HepG2 (cell line): ENCODE results near the gene ZNF783. TPM values are rescaled to one million over a fixed set of nuclear protein-coding genes. Genes with fewer than 3 reads are reported as not detected.

Source experiments
- ATAC-seq: fragments of 200-7000 bp; cut with Tn5 transposase; 3 replicates; pipeline ENCODE4 v1.9.1; 2020; ENCODE audit warnings: mild to moderate bottlenecking, moderate library complexity
- BruUV-seq: library from RNA; stranded (reverse); fragments of 400-500 nt; replicated peaks from 2 replicates; lab custom pipeline; 2021; lab: Mats Ljungman, UMichigan
- CTCF ChIA-PET: fragments of 300-600 bp; formaldehyde crosslinking; extraction: SDS; loops from one replicate; lab custom pipeline; 2021; ENCODE audit warnings: low total read pairs, inconsistent platforms, low intra/inter-chr PET ratio; lab: Yijun Ruan, JAX
- POLR2A ChIA-PET: fragments of 350-600 bp; sonication (Branson Sonifier 250); formaldehyde crosslinking; loops from one replicate; lab custom pipeline; 2020; ENCODE audit warnings: antibody characterized with exemption, inconsistent platforms; lab: Yijun Ruan, JAX
- DNase-seq: peaks from one replicate; pipeline ENCODE4 v3.0.0-alpha.2; 2015; ENCODE audit warnings: low spot score
- FAIRE-seq: peaks from 3 replicates; lab custom pipeline; 2011; peaks lifted over from hg19 to GRCh38; lab: Jason Lieb, UNC
- H2AFZ ChIP-seq: one replicate; pipeline ENCODE4 v1.6.1; 2011; ENCODE audit warnings: low read length, inconsistent platforms
- H3K27ac ChIP-seq: fragments of 300-600 bp; 3 replicates; pipeline ENCODE4 v1.8.0; 2011; ENCODE audit warnings: mixed run types, mild to moderate bottlenecking, mixed read lengths, low read length, inconsistent platforms; ENCODE audit not compliant: insufficient read depth; ENCODE audit errors: extremely low read length
- H3K27me3 ChIP-seq, 2 experiments: fragments of 200-600 bp in 1 of 2; 2 replicates in 1 of 2; 3 replicates in 1 of 2; pipeline versions ENCODE4 v1.6.0 to v1.8.0; 2011; ENCODE audit warnings: low read length in 2 of 2, mild to moderate bottlenecking in 2 of 2, moderate library complexity in 2 of 2, inconsistent platforms in 1 of 2; ENCODE audit not compliant: insufficient read depth in 2 of 2, control insufficient read depth in 1 of 2
- H3K36me3 ChIP-seq, 2 experiments: fragments of 200-600 bp in 1 of 2; replicated peaks in 1 of 2; 2 replicates in 1 of 2; 3 replicates in 1 of 2; pipeline versions ENCODE4 v1.5.1 to v1.8.0; 2011; ENCODE audit warnings: low read length in 2 of 2, inconsistent platforms in 1 of 2; ENCODE audit not compliant: insufficient read depth in 2 of 2, control insufficient read depth in 1 of 2
- H3K4me1 ChIP-seq: 2 replicates; pipeline ENCODE4 v1.5.1; 2012; ENCODE audit warnings: low read length, inconsistent platforms; ENCODE audit not compliant: insufficient read depth
- H3K4me2 ChIP-seq: 2 replicates; pipeline ENCODE4 v1.6.0; 2011; ENCODE audit warnings: low read depth, low read length, inconsistent platforms
- H3K4me3 ChIP-seq, 3 experiments: fragments of 200-600 bp in 1 of 3; sonication (generic), shearing (Covaris generic) in 1 of 3; replicated peaks in 1 of 3; 2 replicates each; pipeline ENCODE4 v1.5.1; 2011 to 2016; ENCODE audit warnings: low read length in 3 of 3, inconsistent platforms in 2 of 3, low read depth in 2 of 3, mild to moderate bottlenecking in 2 of 3, control low read depth in 1 of 3, mixed read lengths in 1 of 3; ENCODE audit not compliant: insufficient read depth in 1 of 3
- H3K79me2 ChIP-seq: one replicate; pipeline ENCODE4 v1.6.1; 2011; ENCODE audit warnings: low read length, inconsistent platforms; ENCODE audit not compliant: insufficient read depth
- H3K9ac ChIP-seq: 2 replicates; pipeline ENCODE4 v1.6.0; 2011; ENCODE audit warnings: mild to moderate bottlenecking, low read depth, low read length, inconsistent platforms; ENCODE audit not compliant: insufficient read depth
- H3K9me3 ChIP-seq: 2 replicates; pipeline ENCODE4 v1.5.1; 2012; ENCODE audit warnings: mild to moderate bottlenecking, low read length
- H4K20me1 ChIP-seq: 2 replicates; pipeline ENCODE4 v1.6.0; 2011; ENCODE audit warnings: inconsistent platforms, mild to moderate bottlenecking, low read length, moderate library complexity; ENCODE audit not compliant: insufficient read depth
- ELF4 ChIP-seq: sonication (generic); formaldehyde crosslinking; IDR thresholded peaks from 2 replicates; pipeline ENCODE4 v1.5.0; 2020; ENCODE audit warnings: missing genetic modification reagents, mild to moderate bottlenecking, moderate library complexity, borderline replicate concordance
- SCMH1 ChIP-seq: sonication (generic); formaldehyde crosslinking; IDR thresholded peaks from 2 replicates; pipeline ENCODE4 v1.9.0; 2021; ENCODE audit warnings: missing genetic modification reagents, mild to moderate bottlenecking, borderline replicate concordance
- TEAD3 ChIP-seq: optimal IDR thresholded peaks from 2 replicates; pipeline ENCODE3; 2016; ENCODE audit warnings: borderline replicate concordance
- ZNF879 ChIP-seq: sonication (generic); formaldehyde crosslinking; IDR thresholded peaks from 2 replicates; pipeline ENCODE4 v1.8.1; 2023; ENCODE audit warnings: missing genetic modification reagents
- WGBS: methylation state at CpG from one replicate; pipeline ENCODE4 v1.1.6; 2017; ENCODE audit warnings: low lambda C conversion rate; 5-methylcytosine and 5-hydroxymethylcytosine counted together
- in situ Hi-C: cut with HindIII; loops from 2 replicates; pipeline ENCODE4 v1.10.0; 2017; ENCODE audit warnings: low pct_unique_long_range_greater_than_20kb; ENCODE audit not compliant: extremely low pct_ligation_motif_present
- intact Hi-C: fragments of 100-400 bp; cut with micrococcal nuclease; formaldehyde crosslinking; loops from one replicate; pipeline ENCODE4 v1.10.0; 2022; ENCODE audit not compliant: unreplicated experiment
- polyA plus RNA-seq, 8 experiments: library from polyadenylated mRNA; depleted of rRNA in 3 of 8; stranded (reverse) in 7 of 8; unstranded in 1 of 8; fragments of >200 nt; fragmentation: Illumina TruSeq in 4 of 8; extraction: Trizol in 4 of 8; gene quantifications; 2 replicates each; pipeline versions ENCODE4 v1.2.1 to v1.2.3, GENCODE V29; 2011 to 2016; ENCODE audit warnings: low read depth in 4 of 8, missing spikeins in 1 of 8, mixed read lengths in 1 of 8; ENCODE audit not compliant: insufficient read depth in 1 of 8
- total RNA-seq, 5 experiments: library from RNA; depleted of rRNA; stranded (reverse); fragments of >200 nt; fragmentation: Illumina TruSeq; extraction: Trizol; gene quantifications; 2 replicates each; pipeline ENCODE4 v1.2.3, GENCODE V29; 2016; ENCODE audit warnings: low read depth in 1 of 5
- TF ChIP-seq, protein P1 (sequence below): IDR thresholded peaks from 2 replicates; pipeline ENCODE4 v1.6.1; 2012; ENCODE audit warnings: low read depth, low read length, improper control_type of control experiment
- TF ChIP-seq, protein P2 (sequence below): sonication (generic); formaldehyde crosslinking; IDR thresholded peaks from 2 replicates; pipeline ENCODE4 v1.5.0; 2020; ENCODE audit warnings: mild to moderate bottlenecking, missing genetic modification reagents, borderline replicate concordance
- TF ChIP-seq, protein P3 (sequence below): sonication (generic); formaldehyde crosslinking; IDR thresholded peaks from 2 replicates; pipeline ENCODE4 v1.5.0; 2020; ENCODE audit warnings: mild to moderate bottlenecking, low read depth, missing genetic modification reagents, borderline replicate concordance

The ZNF783 gene
- total and polyA plus RNA-seq, 2 of the 13 experiments (the other 11 are each of a cell fraction or from before 2014, with no cell fraction given), result 4.1 to 5.2 TPM

DNA sequence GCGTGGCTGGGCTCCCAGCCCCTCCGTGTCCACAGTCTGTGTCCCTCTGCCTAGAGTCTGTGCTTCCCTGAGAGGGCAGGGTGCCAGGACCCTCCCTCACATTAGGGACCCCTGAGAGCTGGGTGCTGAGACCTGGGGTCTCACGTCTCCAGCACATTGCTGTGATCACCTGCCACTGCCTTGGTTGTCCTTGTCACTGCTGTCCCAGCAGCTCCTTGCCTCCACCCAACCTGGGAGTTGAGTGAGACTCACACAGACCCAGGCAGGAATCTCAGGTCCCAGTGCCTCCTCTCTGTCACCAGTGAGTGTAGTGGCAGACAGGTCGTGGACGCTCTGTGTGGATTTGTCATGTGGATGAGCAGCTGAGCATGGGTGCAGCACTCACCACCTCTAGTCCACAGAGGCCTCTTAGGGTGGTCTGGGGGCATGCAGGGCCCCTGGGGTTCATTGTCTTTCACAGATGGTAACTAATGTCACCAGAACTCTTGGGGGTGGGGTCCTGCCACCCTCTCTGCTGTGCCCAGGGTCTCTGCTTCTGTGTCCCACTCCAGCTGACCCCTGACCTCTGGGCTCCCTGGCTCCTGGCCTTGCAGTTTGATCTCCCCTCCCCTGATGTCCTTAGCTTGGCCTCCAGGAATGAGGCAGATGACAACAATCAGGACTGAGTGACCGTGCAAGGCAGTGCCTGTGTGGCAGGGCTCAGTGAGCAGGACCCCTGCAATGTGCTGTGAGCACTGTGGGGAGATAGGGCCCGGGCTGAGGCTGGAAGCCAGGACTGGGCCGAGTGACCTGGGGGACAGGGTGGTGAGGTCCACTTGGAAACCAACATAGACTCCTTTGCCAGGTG lies 18.9 kb downstream of the ZNF783 start:
- POLR2A ChIA-PET, result no interaction called here
- no peaks in the 10 kb centered on the region for H4K20me1 ChIP-seq
- intact Hi-C loops, result no loop called here
- TF ChIP-seq TEAD3 (CRISPR knock-in tag), result no peak
- TF ChIP-seq, protein P1, sequence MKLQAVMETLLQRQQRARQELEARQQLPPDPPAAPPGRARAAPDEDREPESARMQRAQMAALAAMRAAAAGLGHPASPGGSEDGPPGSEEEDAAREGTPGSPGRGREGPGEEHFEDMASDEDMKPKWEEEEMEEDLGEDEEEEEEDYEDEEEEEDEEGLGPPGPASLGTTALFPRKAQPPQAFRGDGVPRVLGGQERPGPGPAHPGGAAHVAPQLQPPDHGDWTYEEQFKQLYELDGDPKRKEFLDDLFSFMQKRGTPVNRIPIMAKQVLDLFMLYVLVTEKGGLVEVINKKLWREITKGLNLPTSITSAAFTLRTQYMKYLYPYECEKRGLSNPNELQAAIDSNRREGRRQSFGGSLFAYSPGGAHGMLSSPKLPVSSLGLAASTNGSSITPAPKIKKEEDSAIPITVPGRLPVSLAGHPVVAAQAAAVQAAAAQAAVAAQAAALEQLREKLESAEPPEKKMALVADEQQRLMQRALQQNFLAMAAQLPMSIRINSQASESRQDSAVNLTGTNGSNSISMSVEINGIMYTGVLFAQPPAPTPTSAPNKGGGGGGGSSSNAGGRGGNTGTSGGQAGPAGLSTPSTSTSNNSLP, result no peak
- TF ChIP-seq ZNF879 (CRISPR knock-in tag), result no peak
- TF ChIP-seq, protein P2, sequence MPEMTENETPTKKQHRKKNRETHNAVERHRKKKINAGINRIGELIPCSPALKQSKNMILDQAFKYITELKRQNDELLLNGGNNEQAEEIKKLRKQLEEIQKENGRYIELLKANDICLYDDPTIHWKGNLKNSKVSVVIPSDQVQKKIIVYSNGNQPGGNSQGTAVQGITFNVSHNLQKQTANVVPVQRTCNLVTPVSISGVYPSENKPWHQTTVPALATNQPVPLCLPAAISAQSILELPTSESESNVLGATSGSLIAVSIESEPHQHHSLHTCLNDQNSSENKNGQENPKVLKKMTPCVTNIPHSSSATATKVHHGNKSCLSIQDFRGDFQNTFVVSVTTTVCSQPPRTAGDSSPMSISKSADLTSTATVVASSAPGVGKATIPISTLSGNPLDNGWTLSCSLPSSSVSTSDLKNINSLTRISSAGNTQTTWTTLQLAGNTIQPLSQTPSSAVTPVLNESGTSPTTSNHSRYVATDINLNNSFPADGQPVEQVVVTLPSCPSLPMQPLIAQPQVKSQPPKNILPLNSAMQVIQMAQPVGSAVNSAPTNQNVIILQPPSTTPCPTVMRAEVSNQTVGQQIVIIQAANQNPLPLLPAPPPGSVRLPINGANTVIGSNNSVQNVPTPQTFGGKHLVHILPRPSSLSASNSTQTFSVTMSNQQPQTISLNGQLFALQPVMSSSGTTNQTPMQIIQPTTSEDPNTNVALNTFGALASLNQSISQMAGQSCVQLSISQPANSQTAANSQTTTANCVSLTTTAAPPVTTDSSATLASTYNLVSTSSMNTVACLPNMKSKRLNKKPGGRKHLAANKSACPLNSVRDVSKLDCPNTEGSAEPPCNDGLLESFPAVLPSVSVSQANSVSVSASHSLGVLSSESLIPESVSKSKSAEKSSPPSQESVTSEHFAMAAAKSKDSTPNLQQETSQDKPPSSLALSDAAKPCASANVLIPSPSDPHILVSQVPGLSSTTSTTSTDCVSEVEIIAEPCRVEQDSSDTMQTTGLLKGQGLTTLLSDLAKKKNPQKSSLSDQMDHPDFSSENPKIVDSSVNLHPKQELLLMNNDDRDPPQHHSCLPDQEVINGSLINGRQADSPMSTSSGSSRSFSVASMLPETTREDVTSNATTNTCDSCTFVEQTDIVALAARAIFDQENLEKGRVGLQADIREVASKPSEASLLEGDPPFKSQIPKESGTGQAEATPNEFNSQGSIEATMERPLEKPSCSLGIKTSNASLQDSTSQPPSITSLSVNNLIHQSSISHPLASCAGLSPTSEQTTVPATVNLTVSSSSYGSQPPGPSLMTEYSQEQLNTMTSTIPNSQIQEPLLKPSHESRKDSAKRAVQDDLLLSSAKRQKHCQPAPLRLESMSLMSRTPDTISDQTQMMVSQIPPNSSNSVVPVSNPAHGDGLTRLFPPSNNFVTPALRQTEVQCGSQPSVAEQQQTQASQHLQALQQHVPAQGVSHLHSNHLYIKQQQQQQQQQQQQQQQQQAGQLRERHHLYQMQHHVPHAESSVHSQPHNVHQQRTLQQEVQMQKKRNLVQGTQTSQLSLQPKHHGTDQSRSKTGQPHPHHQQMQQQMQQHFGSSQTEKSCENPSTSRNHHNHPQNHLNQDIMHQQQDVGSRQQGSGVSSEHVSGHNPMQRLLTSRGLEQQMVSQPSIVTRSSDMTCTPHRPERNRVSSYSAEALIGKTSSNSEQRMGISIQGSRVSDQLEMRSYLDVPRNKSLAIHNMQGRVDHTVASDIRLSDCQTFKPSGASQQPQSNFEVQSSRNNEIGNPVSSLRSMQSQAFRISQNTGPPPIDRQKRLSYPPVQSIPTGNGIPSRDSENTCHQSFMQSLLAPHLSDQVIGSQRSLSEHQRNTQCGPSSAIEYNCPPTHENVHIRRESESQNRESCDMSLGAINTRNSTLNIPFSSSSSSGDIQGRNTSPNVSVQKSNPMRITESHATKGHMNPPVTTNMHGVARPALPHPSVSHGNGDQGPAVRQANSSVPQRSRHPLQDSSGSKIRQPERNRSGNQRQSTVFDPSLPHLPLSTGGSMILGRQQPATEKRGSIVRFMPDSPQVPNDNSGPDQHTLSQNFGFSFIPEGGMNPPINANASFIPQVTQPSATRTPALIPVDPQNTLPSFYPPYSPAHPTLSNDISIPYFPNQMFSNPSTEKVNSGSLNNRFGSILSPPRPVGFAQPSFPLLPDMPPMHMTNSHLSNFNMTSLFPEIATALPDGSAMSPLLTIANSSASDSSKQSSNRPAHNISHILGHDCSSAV, result no peak
- TF ChIP-seq SCMH1 (CRISPR knock-in tag), result no peak
- TF ChIP-seq, protein P3, sequence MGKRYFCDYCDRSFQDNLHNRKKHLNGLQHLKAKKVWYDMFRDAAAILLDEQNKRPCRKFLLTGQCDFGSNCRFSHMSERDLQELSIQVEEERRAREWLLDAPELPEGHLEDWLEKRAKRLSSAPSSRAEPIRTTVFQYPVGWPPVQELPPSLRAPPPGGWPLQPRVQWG (CRISPR knock-in tag), result no peak
- no peak for TF ChIP-seq ELF4 (CRISPR knock-in tag)

More for the DNA sequence above, 18.9 kb downstream of the ZNF783 start:
- Histone ChIP-seq H3K4me3 (no peak overlapping the region), H3K9me3 (no peaks in the 10 kb centered on the region), H3K79me2 (no peaks in the 10 kb centered on the region), H3K27ac (no peak overlapping the region), H3K27me3 (no peaks in the 10 kb centered on the region; a peak in 1 of 5 replicates), H3K4me1 (peaks cover 10% of the 10 kb centered on the region; the same call in 1 of the 2 replicates), H2AFZ (no peak overlapping the region), H3K9ac (no peak overlapping the region), H3K4me2 (no peak overlapping the region), H3K36me3 (peaks cover 5 to 12% of the 10 kb centered on the region in 2 experiments; a peak in 4 of 5 replicates)
- ATAC-seq (no peak; the same call in 2 of the 3 replicates), FAIRE-seq (no peak), DNase-seq (no peak)
- BruUV-seq, result no TSS peak
- CTCF ChIA-PET, result no interaction called here
- 67% methylated on average over 3 of the region's 8 CpGs for WGBS
- in situ Hi-C loops, result no loop called here
